HepG2 (cell line): ENCODE data around the gene VWA3A. TPM values are rescaled to one million over a fixed set of nuclear protein-coding genes. Genes with fewer than 3 reads are reported as not detected.

Experiments used
- HOXA5 ChIP-seq: sonication (generic); formaldehyde crosslinking; IDR thresholded peaks from 2 replicates; pipeline ENCODE4 v1.4.0; 2020; ENCODE audit warnings: missing genetic modification reagents
- MBNL3 ChIP-seq: fragments of 250-450 bp; sonication (Bioruptor Pico); conservative IDR thresholded peaks from 2 replicates; pipeline ENCODE4 v1.8.0; 2022; ENCODE audit warnings: mild to moderate bottlenecking, inconsistent platforms
- PATZ1 ChIP-seq: sonication (generic); formaldehyde crosslinking; IDR thresholded peaks from 2 replicates; pipeline ENCODE4 v1.4.0; 2020; ENCODE audit warnings: missing genetic modification reagents
- PAXIP1 ChIP-seq: sonication (generic); formaldehyde crosslinking; conservative IDR thresholded peaks from 2 replicates; pipeline ENCODE4 v1.4.0; 2020; ENCODE audit warnings: mild to moderate bottlenecking, missing genetic modification reagents, moderate library complexity
- PITX1 ChIP-seq: sonication (generic); formaldehyde crosslinking; IDR thresholded peaks from 2 replicates; pipeline ENCODE4 v1.5.1; 2020; ENCODE audit warnings: mild to moderate bottlenecking, missing genetic modification reagents
- SIX4 ChIP-seq: sonication (generic); formaldehyde crosslinking; IDR thresholded peaks from 2 replicates; pipeline ENCODE4 v1.4.0; 2020; ENCODE audit warnings: missing genetic modification reagents
- TBL1XR1 ChIP-seq: fragments of 150-350 bp; IDR thresholded peaks from 2 replicates; pipeline ENCODE4 v1.6.1; 2014; ENCODE audit warnings: borderline replicate concordance, low read length; ENCODE audit not compliant: partially characterized antibody
- ZBTB8A ChIP-seq: sonication (generic); formaldehyde crosslinking; IDR thresholded peaks from 2 replicates; pipeline ENCODE4 v1.4.0; 2020; ENCODE audit warnings: mild to moderate bottlenecking, low read depth, missing genetic modification reagents, borderline replicate concordance
- ZNF264 ChIP-seq: sonication (generic); formaldehyde crosslinking; IDR thresholded peaks from 2 replicates; pipeline ENCODE4 v1.4.0; 2020; ENCODE audit warnings: missing genetic modification reagents
- ZNF430 ChIP-seq: sonication (generic); formaldehyde crosslinking; IDR thresholded peaks from 2 replicates; pipeline ENCODE4 v1.9.0; 2021; ENCODE audit warnings: mild to moderate bottlenecking, missing genetic modification reagents
- ZNF451 ChIP-seq: sonication (generic); formaldehyde crosslinking; IDR thresholded peaks from 2 replicates; pipeline ENCODE4 v1.5.0; 2020; ENCODE audit warnings: mild to moderate bottlenecking, missing genetic modification reagents
- ZNF484 ChIP-seq: sonication (generic); formaldehyde crosslinking; IDR thresholded peaks from 2 replicates; pipeline ENCODE4 v1.5.1; 2020; ENCODE audit warnings: mild to moderate bottlenecking, low read depth, missing genetic modification reagents, borderline replicate concordance
- ZNF510 ChIP-seq: sonication (generic); formaldehyde crosslinking; IDR thresholded peaks from 2 replicates; pipeline ENCODE4 v1.4.0; 2020; ENCODE audit warnings: low read depth, mild to moderate bottlenecking, missing genetic modification reagents
- ZNF609 ChIP-seq: sonication (generic); formaldehyde crosslinking; IDR thresholded peaks from 2 replicates; pipeline ENCODE4 v1.4.0; 2020; ENCODE audit warnings: mild to moderate bottlenecking, missing genetic modification reagents, borderline replicate concordance
- ZNF891 ChIP-seq: sonication (generic); formaldehyde crosslinking; IDR thresholded peaks from 2 replicates; pipeline ENCODE4 v1.5.0; 2020; ENCODE audit warnings: mild to moderate bottlenecking, missing genetic modification reagents
- polyA plus RNA-seq, 8 experiments: library from polyadenylated mRNA; depleted of rRNA in 3 of 8; stranded (reverse) in 7 of 8; unstranded in 1 of 8; fragments of >200 nt; fragmentation: Illumina TruSeq in 4 of 8; extraction: Trizol in 4 of 8; gene quantifications; 2 replicates each; pipeline versions ENCODE4 v1.2.1 to v1.2.3, GENCODE V29; 2011 to 2016; ENCODE audit warnings: low read depth in 4 of 8, missing spikeins in 1 of 8, mixed read lengths in 1 of 8; ENCODE audit not compliant: insufficient read depth in 1 of 8
- total RNA-seq, 5 experiments: library from RNA; depleted of rRNA; stranded (reverse); fragments of >200 nt; fragmentation: Illumina TruSeq; extraction: Trizol; gene quantifications; 2 replicates each; pipeline ENCODE4 v1.2.3, GENCODE V29; 2016; ENCODE audit warnings: low read depth in 1 of 5
- TF ChIP-seq, protein P1 (sequence below): sonication (generic); formaldehyde crosslinking; IDR thresholded peaks from 2 replicates; pipeline ENCODE4 v1.4.0; 2020; ENCODE audit warnings: missing genetic modification reagents, borderline replicate concordance

Gene VWA3A
- total and polyA plus RNA-seq, 2 of the 13 experiments (the other 11 are each of a cell fraction or from before 2014, with no cell fraction given), result 0.03 to 0.07 TPM

- TF ChIP-seq PATZ1 (CRISPR knock-in tag) (peak; percentile 67), TBL1XR1 (peak; percentile 86), ZNF609 (CRISPR knock-in tag) (no peak), PAXIP1 (peak; percentile 66), ZNF510 (CRISPR knock-in tag) (no peak), ZBTB8A (CRISPR knock-in tag) (0 out of 2 replicates have a peak, but pooled peaks have one; percentile 11), ZNF484 (CRISPR knock-in tag) (no peak), ZNF430 (CRISPR knock-in tag) (peak; percentile 83), MBNL3 (CRISPR knock-in tag) (no peak), PITX1 (CRISPR knock-in tag) (peak; percentile 90), HOXA5 (CRISPR knock-in tag) (no peak; the same call in 1 of the 2 replicates), ZNF451 (CRISPR knock-in tag) (peak; percentile 77; the same call in 1 of the 2 replicates), ZNF891 (CRISPR knock-in tag) (peak; percentile 65; the same call in 1 of the 2 replicates), ZNF264 (peak; percentile 6; the same call in 1 of the 2 replicates), SIX4 (CRISPR knock-in tag) (peak; percentile 46)
- TF ChIP-seq, protein P1, sequence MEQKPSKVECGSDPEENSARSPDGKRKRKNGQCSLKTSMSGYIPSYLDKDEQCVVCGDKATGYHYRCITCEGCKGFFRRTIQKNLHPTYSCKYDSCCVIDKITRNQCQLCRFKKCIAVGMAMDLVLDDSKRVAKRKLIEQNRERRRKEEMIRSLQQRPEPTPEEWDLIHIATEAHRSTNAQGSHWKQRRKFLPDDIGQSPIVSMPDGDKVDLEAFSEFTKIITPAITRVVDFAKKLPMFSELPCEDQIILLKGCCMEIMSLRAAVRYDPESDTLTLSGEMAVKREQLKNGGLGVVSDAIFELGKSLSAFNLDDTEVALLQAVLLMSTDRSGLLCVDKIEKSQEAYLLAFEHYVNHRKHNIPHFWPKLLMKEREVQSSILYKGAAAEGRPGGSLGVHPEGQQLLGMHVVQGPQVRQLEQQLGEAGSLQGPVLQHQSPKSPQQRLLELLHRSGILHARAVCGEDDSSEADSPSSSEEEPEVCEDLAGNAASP (CRISPR knock-in tag), result peak; percentile 74
Observed at GRCh38 chr16:22195695-22196558, 103.6 kb downstream of the VWA3A start (continued).
